ENCODE results near the gene THADA. TPM values are rescaled to one million over a fixed set of nuclear protein-coding genes. Genes with fewer than 3 reads are reported as not detected.

The THADA gene
- total RNA-seq, 1 donor from 2014 or later = 33.8 TPM

DNA sequence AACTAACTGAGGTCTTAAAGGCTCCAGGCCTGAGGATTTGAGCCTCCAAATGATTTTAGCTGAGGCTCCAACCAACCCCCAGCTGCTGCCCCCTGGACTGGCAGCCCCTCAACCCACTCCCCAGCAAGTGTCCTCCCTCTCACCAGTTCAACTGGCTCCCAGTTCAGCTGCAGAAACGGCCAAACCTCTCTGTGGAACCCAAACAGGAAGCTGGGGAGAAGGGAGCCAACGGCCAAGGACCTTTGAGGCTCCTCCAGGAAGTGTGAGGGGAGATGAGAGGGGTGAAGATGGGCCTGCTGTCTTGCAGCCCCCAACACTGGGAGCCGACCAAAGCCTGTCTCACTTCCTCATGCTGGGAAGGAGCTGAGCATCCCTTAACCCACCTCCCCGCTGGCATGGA, 394.3 kb downstream of the THADA start:
- Mint-ChIP-seq H3K36me3 (ENCODE audit: low read depth) (no peaks in the 10 kb centered on the region), H3K4me3 (no peak overlapping the region), H3K4me1 (peaks cover 12% of the 10 kb centered on the region), H3K27ac (ENCODE audit: unreplicated experiment) (no peak overlapping the region), H3K9me3 (no peaks in the 10 kb centered on the region), H3K27me3 (ENCODE audit: low read depth) (no peaks in the 10 kb centered on the region)
- no peak for DNase-seq (ENCODE audit: low read depth, low spot score)
- TF ChIP-seq, protein P1, sequence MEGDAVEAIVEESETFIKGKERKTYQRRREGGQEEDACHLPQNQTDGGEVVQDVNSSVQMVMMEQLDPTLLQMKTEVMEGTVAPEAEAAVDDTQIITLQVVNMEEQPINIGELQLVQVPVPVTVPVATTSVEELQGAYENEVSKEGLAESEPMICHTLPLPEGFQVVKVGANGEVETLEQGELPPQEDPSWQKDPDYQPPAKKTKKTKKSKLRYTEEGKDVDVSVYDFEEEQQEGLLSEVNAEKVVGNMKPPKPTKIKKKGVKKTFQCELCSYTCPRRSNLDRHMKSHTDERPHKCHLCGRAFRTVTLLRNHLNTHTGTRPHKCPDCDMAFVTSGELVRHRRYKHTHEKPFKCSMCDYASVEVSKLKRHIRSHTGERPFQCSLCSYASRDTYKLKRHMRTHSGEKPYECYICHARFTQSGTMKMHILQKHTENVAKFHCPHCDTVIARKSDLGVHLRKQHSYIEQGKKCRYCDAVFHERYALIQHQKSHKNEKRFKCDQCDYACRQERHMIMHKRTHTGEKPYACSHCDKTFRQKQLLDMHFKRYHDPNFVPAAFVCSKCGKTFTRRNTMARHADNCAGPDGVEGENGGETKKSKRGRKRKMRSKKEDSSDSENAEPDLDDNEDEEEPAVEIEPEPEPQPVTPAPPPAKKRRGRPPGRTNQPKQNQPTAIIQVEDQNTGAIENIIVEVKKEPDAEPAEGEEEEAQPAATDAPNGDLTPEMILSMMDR (conservative IDR thresholded peaks at IDR 0.05) = no peak

DNA sequence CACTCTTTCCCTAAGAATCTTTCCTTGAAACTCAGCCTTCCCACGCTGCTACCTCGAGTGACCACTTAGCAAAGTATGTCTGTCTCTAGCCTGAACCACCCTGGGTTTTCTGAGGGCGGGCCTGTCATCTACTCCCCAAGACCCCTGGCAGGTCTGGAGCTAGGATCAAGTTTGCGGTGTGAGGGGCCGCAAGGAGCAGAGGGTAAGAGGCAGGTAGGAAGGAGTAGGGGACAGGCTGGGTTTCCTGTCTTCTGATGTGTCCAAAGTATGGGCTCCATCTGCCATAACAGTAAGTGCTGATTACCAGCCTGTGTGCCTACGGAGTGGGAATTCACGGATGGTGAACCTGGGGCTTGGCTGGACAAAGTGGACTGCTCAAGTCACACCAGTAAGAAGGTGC, 394.8 kb downstream of the THADA start:
- Mint-ChIP-seq H3K27me3 (ENCODE audit: low read depth) (no peaks in the 10 kb centered on the region), H3K36me3 (ENCODE audit: low read depth) (no peaks in the 10 kb centered on the region), H3K4me1 (peaks cover 13% of the 10 kb centered on the region), H3K9me3 (no peaks in the 10 kb centered on the region), H3K4me3 (no peak overlapping the region), H3K27ac (ENCODE audit: unreplicated experiment) (no peak overlapping the region)
- TF ChIP-seq, protein P1 (conservative IDR thresholded peaks at IDR 0.05) = no peak
- DNase-seq (ENCODE audit: low read depth, low spot score) = no peak

DNA sequence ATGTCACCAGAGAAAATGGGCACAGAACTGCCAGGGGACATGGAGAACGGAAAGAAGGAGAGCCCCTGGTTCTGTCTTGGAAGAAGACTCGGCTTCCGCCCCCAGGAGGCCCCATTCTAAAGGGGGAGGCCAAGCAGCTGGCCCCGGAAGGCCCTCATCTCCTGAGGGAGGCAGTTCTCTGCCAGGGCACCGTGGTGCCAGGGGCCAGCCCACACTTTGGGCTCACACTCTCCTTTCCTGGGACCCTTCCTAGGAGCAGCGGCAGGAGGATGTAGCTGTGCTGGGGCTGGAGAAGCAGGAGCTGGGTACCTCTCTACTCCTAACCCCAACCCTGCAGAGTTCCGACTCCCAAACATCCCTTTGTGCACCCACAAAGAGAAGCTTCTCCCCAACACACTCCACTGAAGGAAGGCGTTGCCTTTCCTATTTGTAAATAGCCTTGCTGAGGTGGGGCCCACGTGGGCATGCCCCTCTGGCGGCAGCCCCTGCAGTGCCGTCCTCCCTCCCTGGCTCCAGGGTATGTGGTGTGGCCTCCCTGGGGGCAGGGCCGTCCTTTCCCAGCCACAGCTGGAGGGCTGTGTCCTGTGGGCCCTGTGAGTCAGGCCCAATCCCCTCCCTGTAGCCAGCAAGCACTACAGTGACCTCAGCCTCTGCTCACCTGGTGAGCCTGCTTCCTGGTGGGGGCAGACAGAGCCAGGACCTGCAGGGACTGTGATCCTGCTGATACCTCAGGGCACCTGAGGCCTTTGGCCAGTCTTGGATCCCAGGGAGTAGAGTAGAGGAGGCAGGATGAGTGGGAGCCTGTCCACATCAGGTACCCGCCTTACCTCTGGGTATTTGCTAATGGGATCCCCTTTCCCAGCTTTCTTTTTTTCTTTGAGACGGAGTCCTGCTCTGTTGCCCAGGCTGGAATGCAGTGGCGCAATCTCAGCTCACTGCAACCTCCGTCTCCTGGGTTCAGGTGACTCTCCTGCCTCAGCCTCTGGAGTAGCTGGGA, 396.0 kb downstream of the THADA start:
- Mint-ChIP-seq H3K4me1 (peaks cover 11% of the 10 kb centered on the region), H3K27me3 (ENCODE audit: low read depth) (no peaks in the 10 kb centered on the region), H3K4me3 (no peak overlapping the region), H3K27ac (ENCODE audit: unreplicated experiment) (no peak overlapping the region), H3K9me3 (no peaks in the 10 kb centered on the region), H3K36me3 (ENCODE audit: low read depth) (no peaks in the 10 kb centered on the region)
- TF ChIP-seq, protein P1 (conservative IDR thresholded peaks at IDR 0.05) = no peak
- DNase-seq (ENCODE audit: low read depth, low spot score) = no peak

DNA sequence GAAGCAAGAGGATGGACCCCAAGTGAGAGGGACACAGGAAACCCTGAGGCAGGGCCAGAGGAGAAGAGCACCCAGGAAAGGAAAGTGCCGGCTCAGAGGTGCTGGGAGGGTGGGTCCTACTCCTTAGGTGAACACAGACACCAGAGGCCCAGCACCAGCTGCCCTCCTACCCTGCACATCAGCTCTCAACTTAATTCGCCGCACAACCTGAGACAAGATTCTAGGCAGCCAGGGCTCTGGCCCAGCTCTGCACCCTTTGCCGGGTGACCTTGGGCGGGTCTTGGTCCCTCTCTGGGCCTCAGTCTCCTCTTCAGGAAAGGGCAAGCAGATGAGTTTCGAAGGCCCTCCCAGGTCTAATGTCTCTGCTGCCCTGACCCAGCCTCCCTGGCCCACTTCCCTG, 397.6 kb downstream of the THADA start:
- DNase-seq (ENCODE audit: low read depth, low spot score) = no peak
- Mint-ChIP-seq H3K4me3 (no peak overlapping the region), H3K27me3 (ENCODE audit: low read depth) (no peaks in the 10 kb centered on the region), H3K9me3 (no peaks in the 10 kb centered on the region), H3K27ac (ENCODE audit: unreplicated experiment) (no peak overlapping the region), H3K36me3 (ENCODE audit: low read depth) (no peaks in the 10 kb centered on the region), H3K4me1 (peaks cover 21% of the 10 kb centered on the region)
- TF ChIP-seq, protein P1 (conservative IDR thresholded peaks at IDR 0.05) = no peak

DNA sequence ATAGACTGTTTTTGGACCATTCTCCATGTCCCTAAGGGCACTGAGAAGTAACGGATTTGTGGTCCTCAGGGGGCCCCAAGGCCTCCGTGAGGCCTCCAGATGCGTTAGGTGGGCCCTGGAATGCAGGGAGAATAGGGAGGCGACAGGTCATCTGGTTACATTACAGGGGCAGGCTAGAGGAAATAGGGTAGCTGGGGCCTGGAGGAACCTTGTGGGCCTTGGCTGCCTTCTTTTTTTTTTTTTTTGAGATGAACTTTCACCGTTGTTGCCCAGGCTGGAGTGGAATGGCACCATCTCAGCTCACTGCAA, 398.3 kb downstream of the THADA start:
- no peaks in the 10 kb centered on the region for H3K9me3 Mint-ChIP-seq

More for the DNA sequence above, 398.3 kb downstream of the THADA start:
- peaks cover 22% of the 10 kb centered on the region for H3K4me1 Mint-ChIP-seq
- no peak overlapping the region for H3K4me3 Mint-ChIP-seq
- H3K27me3 Mint-ChIP-seq (ENCODE audit: low read depth) = no peaks in the 10 kb centered on the region
- no peak for DNase-seq (ENCODE audit: low read depth, low spot score)
- H3K27ac Mint-ChIP-seq (ENCODE audit: unreplicated experiment) = no peak overlapping the region
- TF ChIP-seq, protein P1 (conservative IDR thresholded peaks at IDR 0.05) = no peak
- no peaks in the 10 kb centered on the region for H3K36me3 Mint-ChIP-seq (ENCODE audit: low read depth)
